ENCODE results near the gene TNFSF10. TPM values are rescaled to one million over a fixed set of nuclear protein-coding genes. Genes with fewer than 3 reads are reported as not detected.

TNFSF10 gene
- total RNA-seq, 1 experiment from 2014 or later = 2.2 TPM

GRCh38 chr3:172541945-172542488 lies 18.8 kb upstream of the TNFSF10 start:
- Histone ChIP-seq H3K36me3 (ENCODE audit: control insufficient read depth, insufficient read depth, low read length) (no peaks in the 10 kb centered on the region), H3K9me3 (ENCODE audit: control insufficient read depth, insufficient read depth, low read depth, low read length) (no peaks in the 10 kb centered on the region), H3K4me3 (ENCODE audit: low read depth in 2 of 2, low read length in 2 of 2) (no peak overlapping the region), H3K27me3 (ENCODE audit: control insufficient read depth, insufficient read depth, low read length) (no peaks in the 10 kb centered on the region), H3K27ac (ENCODE audit: low read length) (peak overlapping the region; percentile 36; the same call in 1 of the 2 replicates), H3K4me1 (ENCODE audit: control insufficient read depth, insufficient read depth, low read length) (no peaks in the 10 kb centered on the region)
- in situ Hi-C loops (cut with HindIII; ENCODE audit: low pct_unique_long_range_greater_than_20kb, low sequenced_read_pairs) (no loop called here), intact Hi-C loops (cut with micrococcal nuclease; ENCODE audit: unreplicated experiment) (no loop called here)
- ChIA-PET POLR2A (interaction anchor here (0.9 kb wide), 1 partner anchor 17 kb away, joined by 8 read pairs; no protein-coding TSS in a partner anchor), CTCF (no interaction called here)
- TF ChIP-seq CTCF (IDR thresholded peaks at IDR 0.05) = no peak
- no peak for TF ChIP-seq TCF7L2 (IDR thresholded peaks at IDR 0.05; ENCODE audit: low read depth, low read length)
- no peak for TF ChIP-seq POLR2AphosphoS5 (IDR thresholded peaks at IDR 0.05; ENCODE audit: low read depth, low read length)
- no peak for TF ChIP-seq REST (IDR thresholded peaks at IDR 0.05; ENCODE audit: insufficient read depth in 1 of 2, low read depth in 2 of 2, low read length in 1 of 2)
- no peak for TF ChIP-seq SIN3A (IDR thresholded peaks at IDR 0.05; ENCODE audit: borderline replicate concordance, insufficient read depth, low read depth, low read length)
- ATAC-seq = no peak
- BruUV-seq (replicated peaks) = no TSS peak
- DNase-seq (ENCODE audit: low read depth, low spot score) = no peak

GRCh38 chr3:172540049-172540448 lies 16.8 kb upstream of the TNFSF10 start:
- ATAC-seq (no peak), DNase-seq (ENCODE audit: low read depth, low spot score) (no peak)
- Histone ChIP-seq H3K27ac (ENCODE audit: low read length) (no peak overlapping the region; the same call in 1 of the 2 replicates), H3K4me3 (ENCODE audit: low read depth in 2 of 2, low read length in 2 of 2) (no peak overlapping the region), H3K9me3 (ENCODE audit: control insufficient read depth, insufficient read depth, low read depth, low read length) (no peaks in the 10 kb centered on the region), H3K4me1 (ENCODE audit: control insufficient read depth, insufficient read depth, low read length) (no peaks in the 10 kb centered on the region), H3K27me3 (ENCODE audit: control insufficient read depth, insufficient read depth, low read length) (no peaks in the 10 kb centered on the region), H3K36me3 (ENCODE audit: control insufficient read depth, insufficient read depth, low read length) (no peaks in the 10 kb centered on the region)
- ChIA-PET POLR2A (no interaction called here), CTCF (no interaction called here)
- intact Hi-C loops (cut with micrococcal nuclease; ENCODE audit: unreplicated experiment) = no loop called here
- BruUV-seq (replicated peaks) = no TSS peak
- in situ Hi-C loops (cut with HindIII; ENCODE audit: low pct_unique_long_range_greater_than_20kb, low sequenced_read_pairs) = no loop called here
- TF ChIP-seq TCF7L2 (IDR thresholded peaks at IDR 0.05; ENCODE audit: low read depth, low read length) (no peak), CTCF (IDR thresholded peaks at IDR 0.05) (no peak), POLR2AphosphoS5 (IDR thresholded peaks at IDR 0.05; ENCODE audit: low read depth, low read length) (no peak), REST (IDR thresholded peaks at IDR 0.05; ENCODE audit: insufficient read depth in 1 of 2, low read depth in 2 of 2, low read length in 1 of 2) (no peak), SIN3A (IDR thresholded peaks at IDR 0.05; ENCODE audit: borderline replicate concordance, insufficient read depth, low read depth, low read length) (no peak)

Measured in Panc1 (cell line).